ENCODE data around the gene TERB1. TPM values are rescaled to one million over a fixed set of nuclear protein-coding genes. Genes with fewer than 3 reads are reported as not detected.

TERB1 gene
- total RNA-seq, 1 donor from 2014 or later, result 0.10 TPM

GRCh38 chr16:66735891-66736290, 65.5 kb downstream of the TERB1 start:
- Mint-ChIP-seq H3K36me3 (ENCODE audit: low read depth, unreplicated experiment) (peaks cover 48% of the 10 kb centered on the region), H3K9me3 (ENCODE audit: unreplicated experiment) (no peaks in the 10 kb centered on the region)

GRCh38 chr16:66731101-66731500, 70.3 kb downstream of the TERB1 start:
- TF ChIP-seq CTCF (IDR thresholded peaks at IDR 0.05; ENCODE audit: unreplicated experiment), result no peak
- H3K9me3 Mint-ChIP-seq (ENCODE audit: unreplicated experiment), result no peaks in the 10 kb centered on the region
- H3K36me3 Mint-ChIP-seq (ENCODE audit: low read depth, unreplicated experiment), result peaks cover 39% of the 10 kb centered on the region
- no peak overlapping the region for H3K27ac Mint-ChIP-seq (ENCODE audit: unreplicated experiment)
- H3K27me3 Mint-ChIP-seq (ENCODE audit: unreplicated experiment), result peaks cover 2% of the 10 kb centered on the region
- peak overlapping the region; percentile 42 for H3K4me3 Mint-ChIP-seq (ENCODE audit: unreplicated experiment)
- H3K4me1 Mint-ChIP-seq (ENCODE audit: unreplicated experiment), result no peaks in the 10 kb centered on the region
- DNase-seq (ENCODE audit: low spot score), result no peak

More at GRCh38 chr16:66735891-66736290, 65.5 kb downstream of the TERB1 start:
- H3K27ac Mint-ChIP-seq (ENCODE audit: unreplicated experiment), result no peak overlapping the region
- H3K27me3 Mint-ChIP-seq (ENCODE audit: unreplicated experiment), result peaks cover 4% of the 10 kb centered on the region
- no peak for DNase-seq (ENCODE audit: low spot score)
- no peak for TF ChIP-seq CTCF (IDR thresholded peaks at IDR 0.05; ENCODE audit: unreplicated experiment)
- no peak overlapping the region for H3K4me3 Mint-ChIP-seq (ENCODE audit: unreplicated experiment)
- peaks cover 8% of the 10 kb centered on the region for H3K4me1 Mint-ChIP-seq (ENCODE audit: unreplicated experiment)

GRCh38 chr16:66728804-66729203, 72.6 kb downstream of the TERB1 start:
- peaks cover 2% of the 10 kb centered on the region for H3K27me3 Mint-ChIP-seq (ENCODE audit: unreplicated experiment)
- DNase-seq (ENCODE audit: low spot score), result no peak
- peaks cover 42% of the 10 kb centered on the region for H3K36me3 Mint-ChIP-seq (ENCODE audit: low read depth, unreplicated experiment)
- H3K4me3 Mint-ChIP-seq (ENCODE audit: unreplicated experiment), result no peak overlapping the region
- H3K27ac Mint-ChIP-seq (ENCODE audit: unreplicated experiment), result no peak overlapping the region
- no peaks in the 10 kb centered on the region for H3K9me3 Mint-ChIP-seq (ENCODE audit: unreplicated experiment)
- no peak for TF ChIP-seq CTCF (IDR thresholded peaks at IDR 0.05; ENCODE audit: unreplicated experiment)
- H3K4me1 Mint-ChIP-seq (ENCODE audit: unreplicated experiment), result no peaks in the 10 kb centered on the region

- Mint-ChIP-seq H3K27ac (ENCODE audit: unreplicated experiment) (no peak overlapping the region), H3K4me3 (ENCODE audit: unreplicated experiment) (no peak overlapping the region), H3K4me1 (ENCODE audit: unreplicated experiment) (no peaks in the 10 kb centered on the region), H3K36me3 (ENCODE audit: low read depth, unreplicated experiment) (peaks cover 43% of the 10 kb centered on the region), H3K9me3 (ENCODE audit: unreplicated experiment) (no peaks in the 10 kb centered on the region), H3K27me3 (ENCODE audit: unreplicated experiment) (peaks cover 2% of the 10 kb centered on the region)
- TF ChIP-seq CTCF (IDR thresholded peaks at IDR 0.05; ENCODE audit: unreplicated experiment), result peak; percentile 72
- DNase-seq (ENCODE audit: low spot score), result no peak
Measured at GRCh38 chr16:66728117-66728787, 73.1 kb downstream of the TERB1 start.

GRCh38 chr16:66720766-66721165, 80.6 kb downstream of the TERB1 start:
- Mint-ChIP-seq H3K4me3 (ENCODE audit: unreplicated experiment) (no peak overlapping the region), H3K27ac (ENCODE audit: unreplicated experiment) (no peak overlapping the region), H3K36me3 (ENCODE audit: low read depth, unreplicated experiment) (peaks cover 20% of the 10 kb centered on the region), H3K27me3 (ENCODE audit: unreplicated experiment) (no peaks in the 10 kb centered on the region), H3K9me3 (ENCODE audit: unreplicated experiment) (no peaks in the 10 kb centered on the region), H3K4me1 (ENCODE audit: unreplicated experiment) (no peaks in the 10 kb centered on the region)
- no peak for TF ChIP-seq CTCF (IDR thresholded peaks at IDR 0.05; ENCODE audit: unreplicated experiment)
- no peak for DNase-seq (ENCODE audit: low spot score)
